ENCODE measurements around the gene ICAM1.

- TF ChIP-seq CTCF (IDR thresholded peaks at IDR 0.05) (no peak), EZH2 (IDR thresholded peaks at IDR 0.05) (no peak), EZH2phosphoT487 (IDR thresholded peaks at IDR 0.05) (no peak)
Measured at GRCh38 chr19:10258080-10258710, 12.7 kb upstream of the ICAM1 start.

Measured in neural progenitor cell (in vitro differentiated cells).